IPS DF 4.7 (cell line): ENCODE results near the gene OR10A3.

Source experiments
- DNase-seq: peaks from one replicate; pipeline ENCODE4 v3.0.0-alpha.2; 2013; ENCODE audit warnings: low spot score; ENCODE audit errors: extremely low read depth

Gene OR10A3

DNA sequence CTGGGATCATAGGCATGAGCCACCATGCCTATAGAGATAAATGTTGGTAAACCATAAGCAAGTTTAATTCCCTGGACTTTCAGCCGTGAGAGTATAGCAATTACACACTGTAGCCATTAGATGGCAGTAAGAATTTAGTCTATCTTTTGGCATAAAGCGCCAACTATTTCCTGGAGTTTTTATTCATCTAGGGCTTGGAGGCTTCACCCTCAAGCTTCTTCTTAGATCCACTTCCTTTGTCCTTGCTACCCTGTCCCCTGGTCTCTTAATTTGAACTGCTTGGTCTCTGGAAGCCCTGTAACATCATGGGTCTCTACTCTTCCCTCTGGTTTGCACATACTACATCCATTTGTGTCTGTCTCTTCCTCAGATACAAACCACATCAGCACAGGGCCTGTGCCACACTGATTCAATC, 48.7 kb downstream of the OR10A3 start:
- no peak for DNase-seq

DNA sequence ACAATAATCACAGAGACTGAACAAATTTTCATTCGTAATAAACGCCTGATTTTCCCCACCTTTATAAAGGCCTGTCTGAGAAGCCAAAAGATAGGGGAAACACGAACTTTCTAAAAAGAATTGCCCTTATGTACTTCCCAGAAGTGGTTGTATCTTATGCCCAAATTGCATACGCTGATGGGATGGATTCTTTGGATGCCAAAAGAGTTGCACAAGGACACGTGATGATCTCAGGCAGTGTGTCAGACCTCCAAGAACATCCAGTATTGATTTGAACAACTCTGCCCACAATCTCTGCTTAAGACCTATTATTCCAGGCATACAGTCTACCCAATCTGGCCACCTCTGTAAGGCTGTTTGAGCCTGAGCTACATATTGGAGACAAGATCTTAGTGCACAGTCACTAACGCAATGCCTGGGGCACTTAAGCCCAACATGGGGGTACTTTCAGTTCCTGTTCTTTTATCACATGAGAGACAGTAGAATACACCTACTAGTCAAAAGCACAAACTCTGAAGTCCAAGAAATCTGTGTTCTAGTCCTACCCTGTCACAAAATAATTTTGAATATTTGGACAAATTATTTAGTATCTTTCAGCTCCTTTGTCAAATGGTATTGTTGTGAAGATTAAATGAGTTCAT, 49.3 kb downstream of the OR10A3 start:
- DNase-seq, result no peak

DNA sequence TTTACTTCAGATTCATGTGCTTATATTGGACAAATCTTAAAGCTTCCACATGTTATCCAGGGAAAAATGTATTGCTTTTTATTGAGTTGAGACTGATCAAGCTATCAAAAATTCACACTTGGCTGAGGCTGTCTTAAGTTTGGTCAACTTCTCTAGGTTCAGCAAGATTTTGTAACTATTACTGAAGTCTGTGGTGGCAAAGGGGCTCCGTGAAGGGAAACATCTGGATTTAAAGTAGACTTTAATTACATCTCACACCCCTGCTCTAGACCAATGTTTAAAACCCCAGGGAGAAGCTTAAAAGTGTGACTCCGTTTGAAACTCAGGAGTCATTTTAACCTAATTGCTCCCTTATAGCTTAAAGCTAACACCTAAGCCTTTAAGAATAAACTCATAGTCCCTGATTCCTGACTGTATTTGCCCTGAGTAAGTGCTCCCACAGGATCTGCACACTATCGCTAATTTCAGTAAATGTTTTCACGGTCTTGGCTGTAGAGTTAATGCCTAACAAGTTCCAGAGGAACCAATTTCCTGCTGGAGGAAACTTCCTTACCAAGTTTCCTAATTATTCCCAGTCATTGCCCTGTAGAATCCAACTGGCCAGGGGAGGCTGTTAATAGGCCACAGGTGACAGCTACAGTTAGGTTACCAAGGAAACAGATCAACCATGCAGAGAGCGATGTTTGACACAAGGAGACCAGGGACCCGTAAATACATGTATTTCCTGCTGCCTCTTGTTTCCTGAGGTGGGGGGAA, 50.9 kb downstream of the OR10A3 start:
- DNase-seq, result no peak

DNA sequence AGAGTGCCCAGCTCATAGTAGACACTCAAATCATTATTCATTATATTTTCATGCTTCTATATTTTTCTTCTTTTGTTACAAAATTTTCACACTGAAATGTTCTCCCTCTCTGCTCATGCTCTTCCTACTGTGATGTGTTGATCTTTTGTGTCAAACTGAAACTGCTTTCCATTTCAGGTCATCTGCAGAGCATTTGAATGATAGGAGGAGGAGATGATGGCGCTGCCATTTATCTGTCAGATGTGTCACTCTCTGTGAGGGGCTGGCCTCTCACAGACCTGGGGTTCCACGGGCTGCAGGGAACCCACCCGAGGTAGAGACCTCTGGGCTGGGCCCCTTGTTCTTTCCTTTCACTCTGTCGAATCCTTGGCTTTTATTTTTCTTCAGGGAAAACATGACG, 51.5 kb downstream of the OR10A3 start:
- no peak for DNase-seq
